ENCODE data around the gene MAST2. TPM values are rescaled to one million over a fixed set of nuclear protein-coding genes. Genes with fewer than 3 reads are reported as not detected.

Gene MAST2
- total and polyA plus RNA-seq, 2 experiments from 2014 or later = 14.2 to 19.1 TPM

- H3K4me1 ChIP-seq (ENCODE audit: insufficient read depth) = no peaks in the 10 kb centered on the region
- H3K9me3 ChIP-seq (ENCODE audit: low read depth) = no peaks in the 10 kb centered on the region
- 96 to 97% methylated on average over 4 of the region's 4 CpGs for WGBS, 2 experiments (ENCODE audit: low coverage in 1 of 2, low lambda C conversion rate in 2 of 2, missing lambda C conversion rate in 2 of 2)
- H3K36me3 ChIP-seq (ENCODE audit: low read depth) = no peaks in the 10 kb centered on the region
- in situ Hi-C loops (cut with MboI) = no loop called here
- H3K27ac ChIP-seq = no peak overlapping the region
- no peak overlapping the region for H3K4me3 ChIP-seq
- DNase-seq = no peak
- no peaks in the 10 kb centered on the region for H4K20me1 ChIP-seq (ENCODE audit: insufficient read depth)
- no peak for TF ChIP-seq EZH2phosphoT487 (IDR thresholded peaks at IDR 0.05; ENCODE audit: insufficient read depth, low read depth)
- TF ChIP-seq EZH2 (IDR thresholded peaks at IDR 0.05; ENCODE audit: insufficient read depth, poor library complexity, severe bottlenecking) = no peak
- no peaks in the 10 kb centered on the region for H3F3A ChIP-seq (ENCODE audit: insufficient read depth)
- H3K27me3 ChIP-seq (replicated peaks; ENCODE audit: insufficient read depth) = no peaks in the 10 kb centered on the region
- H3K9ac ChIP-seq = no peak overlapping the region
- no peak overlapping the region for H3K4me2 ChIP-seq (ENCODE audit: unreplicated experiment)
- H2AFZ ChIP-seq = no peak overlapping the region
- no peaks in the 10 kb centered on the region for H3K9me2 ChIP-seq (ENCODE audit: insufficient read depth)
- H3K79me2 ChIP-seq (ENCODE audit: insufficient read depth) = peaks cover 26% of the 10 kb centered on the region
Observed at GRCh38 chr1:45987204-45987603, 183.8 kb downstream of the MAST2 start.

- H3K36me3 ChIP-seq (ENCODE audit: low read depth) = no peaks in the 10 kb centered on the region
- no peak overlapping the region for H2AFZ ChIP-seq
- peaks cover 42% of the 10 kb centered on the region for H3K79me2 ChIP-seq (ENCODE audit: insufficient read depth)
- H3K9me3 ChIP-seq (ENCODE audit: low read depth) = no peaks in the 10 kb centered on the region
- no peak for TF ChIP-seq EZH2phosphoT487 (IDR thresholded peaks at IDR 0.05; ENCODE audit: insufficient read depth, low read depth)
- no peak for TF ChIP-seq EZH2 (IDR thresholded peaks at IDR 0.05; ENCODE audit: insufficient read depth, poor library complexity, severe bottlenecking)
- H3K27ac ChIP-seq = no peak overlapping the region
- H3K4me1 ChIP-seq (ENCODE audit: insufficient read depth) = no peaks in the 10 kb centered on the region
- 97 to 100% methylated on average over 2 of the region's 2 CpGs for WGBS, 2 experiments (ENCODE audit: low coverage in 1 of 2, low lambda C conversion rate in 2 of 2, missing lambda C conversion rate in 2 of 2)
- H3K4me2 ChIP-seq (ENCODE audit: unreplicated experiment) = no peak overlapping the region
- in situ Hi-C loops (cut with MboI) = no loop called here
- no peaks in the 10 kb centered on the region for H3F3A ChIP-seq (ENCODE audit: insufficient read depth)
- no peak overlapping the region for H3K4me3 ChIP-seq
- DNase-seq = no peak
- H3K9ac ChIP-seq = no peak overlapping the region
- H3K9me2 ChIP-seq (ENCODE audit: insufficient read depth) = no peaks in the 10 kb centered on the region
- no peaks in the 10 kb centered on the region for H3K27me3 ChIP-seq (replicated peaks; ENCODE audit: insufficient read depth)
- H4K20me1 ChIP-seq (ENCODE audit: insufficient read depth) = no peaks in the 10 kb centered on the region
Observed at GRCh38 chr1:45989249-45989648, 185.8 kb downstream of the MAST2 start.

- Histone ChIP-seq H3K79me2 (ENCODE audit: insufficient read depth) (peaks cover 43% of the 10 kb centered on the region), H3K4me2 (ENCODE audit: unreplicated experiment) (no peak overlapping the region), H3K36me3 (ENCODE audit: low read depth) (no peaks in the 10 kb centered on the region), H3K27ac (no peak overlapping the region), H4K20me1 (ENCODE audit: insufficient read depth) (no peaks in the 10 kb centered on the region), H3K9ac (no peak overlapping the region), H3K9me2 (ENCODE audit: insufficient read depth) (no peaks in the 10 kb centered on the region), H3F3A (ENCODE audit: insufficient read depth) (no peaks in the 10 kb centered on the region), H2AFZ (no peak overlapping the region), H3K4me1 (ENCODE audit: insufficient read depth) (no peaks in the 10 kb centered on the region), H3K9me3 (ENCODE audit: low read depth) (no peaks in the 10 kb centered on the region), H3K27me3 (replicated peaks; ENCODE audit: insufficient read depth) (no peaks in the 10 kb centered on the region), H3K4me3 (no peak overlapping the region)
- DNase-seq = no peak
- TF ChIP-seq EZH2phosphoT487 (IDR thresholded peaks at IDR 0.05; ENCODE audit: insufficient read depth, low read depth) = no peak
- TF ChIP-seq EZH2 (IDR thresholded peaks at IDR 0.05; ENCODE audit: insufficient read depth, poor library complexity, severe bottlenecking) = no peak
- WGBS, 2 experiments (ENCODE audit: low coverage in 1 of 2, low lambda C conversion rate in 2 of 2, missing lambda C conversion rate in 2 of 2) = 96 to 100% methylated on average over 6 of the region's 6 CpGs
- in situ Hi-C loops (cut with MboI) = no loop called here
Observed at GRCh38 chr1:45994423-45994822, 191.0 kb downstream of the MAST2 start.

- no peaks in the 10 kb centered on the region for H3K9me3 ChIP-seq (ENCODE audit: low read depth)
- H3K4me2 ChIP-seq (ENCODE audit: unreplicated experiment) = no peak overlapping the region
- no peak overlapping the region for H2AFZ ChIP-seq
- in situ Hi-C loops (cut with MboI) = no loop called here
- no peak for DNase-seq
- H3K27ac ChIP-seq = no peak overlapping the region
- H3K9ac ChIP-seq = no peak overlapping the region
- H3F3A ChIP-seq (ENCODE audit: insufficient read depth) = no peaks in the 10 kb centered on the region
- H4K20me1 ChIP-seq (ENCODE audit: insufficient read depth) = no peaks in the 10 kb centered on the region
- H3K4me1 ChIP-seq (ENCODE audit: insufficient read depth) = no peaks in the 10 kb centered on the region
- H3K9me2 ChIP-seq (ENCODE audit: insufficient read depth) = no peaks in the 10 kb centered on the region
- H3K79me2 ChIP-seq (ENCODE audit: insufficient read depth) = peaks cover 35% of the 10 kb centered on the region
- H3K4me3 ChIP-seq = no peak overlapping the region
- no peaks in the 10 kb centered on the region for H3K27me3 ChIP-seq (replicated peaks; ENCODE audit: insufficient read depth)
- 0 out of 2 replicates have a peak, but pooled peaks cover 3% of the 10 kb centered on the region for H3K36me3 ChIP-seq (ENCODE audit: low read depth)
- WGBS, 2 experiments (ENCODE audit: low coverage in 1 of 2, low lambda C conversion rate in 2 of 2, missing lambda C conversion rate in 2 of 2) = 79 to 83% methylated on average over 8 of the region's 8 CpGs
- TF ChIP-seq EZH2phosphoT487 (IDR thresholded peaks at IDR 0.05; ENCODE audit: insufficient read depth, low read depth) = no peak
- TF ChIP-seq EZH2 (IDR thresholded peaks at IDR 0.05; ENCODE audit: insufficient read depth, poor library complexity, severe bottlenecking) = no peak
Observed at GRCh38 chr1:45995298-45995697, 191.9 kb downstream of the MAST2 start.

Data from GM23248 (cell line).